Measurements from ENCODE around the gene PHACTR1. TPM values are rescaled to one million over a fixed set of nuclear protein-coding genes. Genes with fewer than 3 reads are reported as not detected.

Gene PHACTR1
- polyA plus RNA-seq, 3 donors: 9.9 to 14.8 (median 12.4) TPM

DNA sequence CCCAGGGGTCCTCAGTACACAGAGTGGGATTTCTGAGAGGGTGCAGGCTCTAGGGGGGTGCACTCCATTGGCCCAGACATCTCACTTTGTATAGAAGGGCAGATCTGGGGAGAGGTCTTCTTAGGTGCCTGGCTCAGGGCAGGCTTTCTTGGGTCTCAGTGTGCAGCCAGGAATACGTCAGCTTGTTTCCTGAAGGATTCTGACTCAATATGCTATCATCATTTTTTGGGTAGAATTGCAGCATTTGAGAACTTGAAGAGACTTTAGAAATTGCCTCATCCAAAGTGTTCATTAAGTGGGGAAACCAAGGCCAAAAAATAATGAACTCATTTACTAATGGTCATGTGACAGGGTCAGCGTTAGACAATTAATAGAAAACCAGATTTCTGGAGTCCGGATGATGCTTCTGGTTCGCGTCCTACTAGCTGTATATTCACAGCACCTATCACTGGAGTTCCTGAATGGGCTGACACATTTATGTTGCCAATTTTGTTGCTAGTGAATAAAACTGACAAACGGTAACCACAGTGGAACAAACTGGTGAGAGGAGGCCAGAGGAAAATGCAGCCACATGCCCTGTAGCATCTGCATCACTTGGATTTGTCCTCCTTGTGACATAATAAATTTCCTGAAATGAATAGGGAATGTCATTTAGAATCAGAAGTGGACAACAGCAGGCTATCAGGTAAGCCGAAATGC lies 372.9 kb downstream of the PHACTR1 start:
- no peak for DNase-seq (ENCODE audit: low read depth in 3 of 3, low spot score in 2 of 3)

- DNase-seq (ENCODE audit: low read depth in 3 of 3, low spot score in 2 of 3): no peak
Observed at GRCh38 chr6:13091192-13091591, 374.6 kb downstream of the PHACTR1 start.

- no peak for DNase-seq (ENCODE audit: low read depth in 3 of 3, low spot score in 2 of 3)
Observed at GRCh38 chr6:13094781-13095425, 378.3 kb downstream of the PHACTR1 start.

DNA sequence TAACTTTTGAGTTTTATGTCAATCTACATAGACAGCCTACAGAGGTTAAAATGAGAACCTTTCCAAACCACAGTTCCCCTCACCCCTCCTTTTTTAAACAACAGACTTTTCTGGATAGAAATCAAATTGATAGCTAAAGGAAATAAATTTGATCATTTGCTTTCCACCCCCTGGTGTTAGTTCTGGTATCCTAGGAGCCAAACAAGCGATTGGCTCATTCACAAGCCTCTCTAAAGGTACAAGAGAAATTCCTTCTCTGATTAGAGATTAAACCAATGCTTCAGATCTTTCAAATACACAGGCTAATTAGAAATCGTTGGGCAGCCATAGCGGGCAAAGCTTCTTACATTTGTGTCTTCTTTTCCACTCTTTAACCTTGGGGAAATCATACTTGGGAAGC lies 379.5 kb downstream of the PHACTR1 start:
- no peak for DNase-seq (ENCODE audit: low read depth in 3 of 3, low spot score in 2 of 3)

GRCh38 chr6:13097454-13097853 lies 380.9 kb downstream of the PHACTR1 start:
- no peak for DNase-seq (ENCODE audit: low read depth in 3 of 3, low spot score in 2 of 3)

DNA sequence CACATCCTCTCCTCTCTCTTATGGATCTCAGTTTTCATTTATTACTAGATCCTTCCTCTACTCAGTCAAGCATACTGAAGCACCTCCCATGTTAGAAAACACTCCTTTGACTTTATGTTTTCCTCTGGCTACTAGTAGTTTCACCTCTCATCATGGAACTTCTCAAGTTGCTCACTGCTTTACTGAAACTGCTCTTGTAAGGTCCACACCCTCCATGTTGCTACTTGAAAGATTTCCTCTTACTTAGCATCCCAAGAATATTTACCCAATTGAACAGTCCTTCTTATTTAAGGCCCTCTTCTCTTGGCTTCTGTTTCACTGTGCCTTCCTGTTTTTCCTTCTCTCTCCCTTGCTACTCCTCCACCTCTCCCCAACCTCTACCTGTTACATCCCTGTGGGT lies 381.4 kb downstream of the PHACTR1 start:
- no peak for DNase-seq (ENCODE audit: low read depth in 3 of 3, low spot score in 2 of 3)

GRCh38 chr6:13098793-13099570 lies 382.4 kb downstream of the PHACTR1 start:
- DNase-seq (ENCODE audit: low read depth in 3 of 3, low spot score in 2 of 3): no peak

DNA sequence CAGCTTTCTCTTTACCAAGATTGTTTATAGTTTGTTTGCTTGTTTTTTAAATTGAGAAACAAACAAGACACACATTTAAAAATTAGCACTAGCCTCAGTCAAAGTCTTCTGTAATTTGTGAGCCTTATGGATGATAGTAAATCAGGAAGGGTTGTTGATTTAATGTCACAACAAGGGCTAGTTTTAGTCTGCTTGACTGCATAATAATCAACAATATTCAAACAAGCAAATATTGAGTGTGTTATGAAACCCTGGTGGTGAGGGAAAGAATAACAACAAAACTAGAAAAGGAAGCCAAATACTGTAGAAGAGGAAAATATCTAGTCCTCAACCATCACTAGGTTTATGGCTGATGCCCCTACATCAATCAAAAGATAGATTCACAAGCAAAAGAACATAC lies 383.2 kb downstream of the PHACTR1 start:
- no peak for DNase-seq (ENCODE audit: low read depth in 3 of 3, low spot score in 2 of 3)

- no peak for DNase-seq (ENCODE audit: low read depth in 3 of 3, low spot score in 2 of 3)
Observed at GRCh38 chr6:13101409-13101808, 384.8 kb downstream of the PHACTR1 start.

DNA sequence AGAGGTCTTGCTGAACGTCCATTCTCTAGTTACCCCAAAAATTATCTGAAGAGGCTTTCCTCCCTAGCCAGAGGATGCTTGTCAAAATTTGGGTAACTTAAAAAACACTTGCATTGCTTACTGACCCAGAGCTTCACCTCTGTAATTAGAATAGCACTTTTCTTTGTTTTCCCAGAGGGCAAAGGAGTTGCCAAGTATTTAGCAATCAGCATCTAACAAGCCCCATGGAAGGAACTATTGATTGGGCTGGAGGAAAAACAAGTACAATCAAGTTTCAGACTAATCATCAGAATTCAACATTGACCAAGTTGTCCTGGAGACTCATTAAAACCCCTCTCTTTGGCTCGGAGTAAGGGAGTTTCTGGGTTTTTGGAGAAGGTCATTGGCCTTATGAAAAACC lies 385.4 kb downstream of the PHACTR1 start:
- no peak for DNase-seq (ENCODE audit: low read depth in 3 of 3, low spot score in 2 of 3)

GRCh38 chr6:13103169-13103568 lies 386.6 kb downstream of the PHACTR1 start:
- no peak for DNase-seq (ENCODE audit: low read depth in 3 of 3, low spot score in 2 of 3)

- DNase-seq (ENCODE audit: low read depth in 3 of 3, low spot score in 2 of 3): no peak
Observed at GRCh38 chr6:13105139-13105538, 388.6 kb downstream of the PHACTR1 start.

DNA sequence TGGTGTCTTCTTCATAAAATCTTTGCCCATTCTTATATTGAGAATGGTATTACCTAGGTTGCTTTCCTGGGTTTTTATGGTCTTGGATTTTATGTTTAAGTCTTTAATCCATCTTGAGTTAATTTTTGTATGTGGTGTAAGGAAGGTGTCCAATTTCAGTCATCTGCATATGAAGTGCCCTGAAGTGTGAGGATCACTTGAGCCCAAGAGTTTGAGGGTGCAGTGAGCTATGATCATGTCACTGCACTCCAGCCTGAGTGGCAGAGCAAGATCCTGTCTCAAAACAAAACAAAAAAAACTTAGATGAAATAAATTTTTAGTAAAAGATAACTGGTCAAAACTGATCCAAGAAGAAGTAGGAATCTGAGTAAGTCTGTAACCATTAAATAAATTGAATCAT lies 396.4 kb downstream of the PHACTR1 start:
- DNase-seq (ENCODE audit: low read depth in 3 of 3, low spot score in 2 of 3): no peak

GRCh38 chr6:13113376-13113775 lies 396.8 kb downstream of the PHACTR1 start:
- no peak for DNase-seq (ENCODE audit: low read depth in 3 of 3, low spot score in 2 of 3)

- DNase-seq (ENCODE audit: low read depth in 3 of 3, low spot score in 2 of 3): peak in 2 of 3 donors; percentile 51 to 60
Observed at GRCh38 chr6:13113981-13114593, 397.5 kb downstream of the PHACTR1 start.

DNA sequence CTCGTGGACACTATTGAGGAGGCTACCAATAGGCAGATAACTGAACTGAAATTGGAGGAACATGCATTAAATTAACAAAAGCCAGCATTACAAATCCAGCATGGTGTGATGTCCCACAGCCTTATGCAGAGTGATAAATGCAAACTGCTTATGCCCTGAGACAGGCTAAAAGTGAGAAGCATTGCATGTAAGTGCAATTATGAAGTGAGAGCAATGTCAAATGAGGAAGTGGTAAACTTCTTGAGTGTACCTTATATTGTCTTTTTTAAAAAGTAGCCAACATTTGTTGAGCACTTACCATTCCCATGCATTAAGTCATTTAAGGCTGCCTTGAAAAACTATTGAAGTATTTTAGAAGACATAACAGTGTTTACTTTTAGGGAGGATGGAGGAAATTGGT lies 399.6 kb downstream of the PHACTR1 start:
- no peak for DNase-seq (ENCODE audit: low read depth in 3 of 3, low spot score in 2 of 3)

- no peak for DNase-seq (ENCODE audit: low read depth in 3 of 3, low spot score in 2 of 3)
Observed at GRCh38 chr6:13117570-13117969, 401.0 kb downstream of the PHACTR1 start.

- DNase-seq (ENCODE audit: low read depth in 3 of 3, low spot score in 2 of 3): no peak
Observed at GRCh38 chr6:13119549-13119948, 403.0 kb downstream of the PHACTR1 start.

- no peak for DNase-seq (ENCODE audit: low read depth in 3 of 3, low spot score in 2 of 3)
Observed at GRCh38 chr6:13120483-13121482, 404.2 kb downstream of the PHACTR1 start.

GRCh38 chr6:13124131-13124530 lies 407.6 kb downstream of the PHACTR1 start:
- DNase-seq (ENCODE audit: low read depth in 3 of 3, low spot score in 2 of 3): no peak

Measured in right renal cortex interstitium (tissue), 3 donors.